HK-2 (cell line): ENCODE results near the gene CENPF.
"Not testable (repeated sequence)": the region's sequence is repeated elsewhere in the genome, so short reads cannot be mapped to it uniquely, and the experiment has no call there.

Source experiments
- DNase-seq: peaks from one replicate; pipeline ENCODE4 v3.0.0-alpha.2; 2018; ENCODE audit not compliant: unreplicated experiment

Gene CENPF

DNA sequence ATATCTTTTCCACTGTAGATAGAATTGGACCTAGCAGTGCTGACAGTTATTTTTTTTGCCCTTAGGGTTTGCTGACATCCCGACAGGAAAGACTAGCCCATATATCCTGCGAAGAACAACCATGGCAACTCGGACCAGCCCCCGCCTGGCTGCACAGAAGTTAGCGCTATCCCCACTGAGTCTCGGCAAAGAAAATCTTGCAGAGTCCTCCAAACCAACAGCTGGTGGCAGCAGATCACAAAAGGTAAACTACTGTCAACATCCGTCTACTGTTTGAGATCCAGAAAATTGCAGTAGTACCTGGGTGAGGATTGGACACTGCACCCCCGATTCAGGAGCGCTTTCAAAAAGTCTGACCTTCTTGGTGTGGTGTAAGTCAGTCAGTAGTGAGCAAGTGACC, 55.8 kb downstream of the CENPF start:
- DNase-seq: peak; percentile 14

DNA sequence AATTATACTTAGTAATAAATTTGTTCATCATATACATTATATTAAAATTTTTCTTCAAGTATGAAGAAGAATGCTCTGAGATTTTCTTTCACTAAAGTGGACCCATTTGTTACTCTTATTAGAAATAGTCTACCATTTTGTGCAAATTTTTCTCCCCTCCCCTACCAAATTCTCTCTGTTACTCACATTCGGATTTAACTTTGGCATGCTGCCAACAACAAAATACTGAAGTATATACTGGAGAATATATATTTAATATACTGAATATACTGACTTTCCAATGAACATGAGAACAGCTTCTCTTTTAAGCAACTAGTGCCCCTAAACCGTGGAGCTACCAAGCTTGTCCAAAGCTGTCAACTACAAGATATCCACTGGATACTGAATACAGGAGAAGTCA, 57.2 kb downstream of the CENPF start:
- no peak for DNase-seq

- no peak for DNase-seq
These were observed 57.9 kb downstream of the CENPF start for GRCh38 chr1:214660900-214661299.

- no peak for DNase-seq
These were observed 59.3 kb downstream of the CENPF start for GRCh38 chr1:214662223-214662785.

DNA sequence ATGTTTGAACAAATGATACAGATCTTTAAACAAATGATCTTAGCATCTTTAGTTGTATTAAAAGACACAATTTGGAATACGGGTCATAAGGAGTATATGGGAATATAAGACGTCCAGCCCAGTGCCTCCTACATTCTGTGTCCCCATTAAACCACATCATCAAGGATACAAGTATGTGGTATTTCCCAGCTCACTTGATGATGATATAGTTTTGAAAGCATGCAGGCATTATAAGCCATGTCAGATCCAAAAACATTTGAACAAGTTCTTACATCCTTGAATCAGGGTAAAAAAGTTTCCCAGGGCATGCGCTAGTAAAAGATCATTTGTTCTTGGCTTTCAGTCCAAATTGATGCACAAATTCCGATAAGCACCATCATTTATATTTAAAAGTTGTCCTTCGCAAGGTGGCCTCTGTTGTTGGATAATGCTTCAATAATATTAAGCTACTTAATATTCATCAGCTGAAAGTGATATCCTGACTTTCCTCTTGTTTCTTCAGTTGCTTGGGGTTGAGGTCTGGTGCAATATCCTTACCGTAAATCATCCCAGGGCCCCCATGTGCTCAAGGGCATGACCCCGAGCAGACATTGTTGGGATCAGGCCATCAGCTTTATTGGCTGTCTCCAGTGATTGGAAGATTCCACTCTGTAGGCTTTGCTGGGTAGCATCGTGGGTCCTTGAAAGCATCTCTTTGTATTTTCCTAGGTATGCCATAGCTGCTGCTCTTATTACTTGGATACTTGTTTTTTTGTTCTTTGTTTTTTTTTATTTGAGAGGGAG, 61.8 kb downstream of the CENPF start:
- DNase-seq: no peak

DNA sequence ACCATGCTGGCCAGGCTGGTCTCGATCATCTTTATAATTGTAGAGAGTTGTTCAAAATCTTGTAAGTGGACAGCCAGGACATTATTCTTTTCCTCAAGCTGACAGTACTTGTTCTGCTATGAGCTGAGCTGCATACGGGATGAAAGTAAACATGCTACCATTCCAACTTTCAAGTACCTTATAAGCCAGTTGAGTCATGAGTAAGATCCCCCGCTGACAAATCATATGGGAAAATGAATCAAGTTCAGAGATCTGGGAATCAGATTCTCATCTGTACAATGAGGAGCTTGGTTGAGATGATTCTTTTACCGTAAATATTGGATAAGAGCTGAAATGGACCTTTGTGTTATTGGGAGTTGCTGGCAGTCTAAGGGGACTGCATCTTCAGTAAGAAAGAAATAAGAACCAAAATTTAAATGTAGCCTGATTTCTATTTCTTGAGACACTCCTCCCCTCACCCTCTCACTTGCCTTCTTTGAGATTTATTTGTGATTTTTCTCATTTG, 62.7 kb downstream of the CENPF start:
- no peak for DNase-seq

GRCh38 chr1:214666674-214667073, 63.7 kb downstream of the CENPF start:
- no peak for DNase-seq

GRCh38 chr1:214670098-214670497, 67.1 kb downstream of the CENPF start:
- DNase-seq: no peak

DNA sequence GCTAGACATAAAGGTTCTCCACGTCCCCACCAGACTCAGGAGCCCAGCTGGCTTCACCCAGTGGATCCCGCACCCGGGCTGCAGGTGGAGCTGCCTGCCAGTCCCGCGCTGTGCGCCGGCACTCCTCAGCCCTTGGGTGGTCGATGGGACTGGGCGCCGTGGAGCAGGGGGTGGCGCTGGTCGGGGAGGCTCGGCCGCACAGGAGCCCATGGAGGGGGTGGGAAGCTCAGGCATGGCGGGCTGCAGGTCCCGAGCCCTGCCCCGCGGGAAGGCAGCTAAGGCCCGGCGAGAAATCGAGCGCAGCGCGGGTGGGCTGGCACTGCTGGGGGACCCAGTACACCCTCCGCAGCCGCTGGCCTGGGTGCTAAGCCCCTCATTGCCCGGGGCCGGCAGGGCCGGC, 70.0 kb downstream of the CENPF start:
- not testable (repeated sequence) for DNase-seq

DNA sequence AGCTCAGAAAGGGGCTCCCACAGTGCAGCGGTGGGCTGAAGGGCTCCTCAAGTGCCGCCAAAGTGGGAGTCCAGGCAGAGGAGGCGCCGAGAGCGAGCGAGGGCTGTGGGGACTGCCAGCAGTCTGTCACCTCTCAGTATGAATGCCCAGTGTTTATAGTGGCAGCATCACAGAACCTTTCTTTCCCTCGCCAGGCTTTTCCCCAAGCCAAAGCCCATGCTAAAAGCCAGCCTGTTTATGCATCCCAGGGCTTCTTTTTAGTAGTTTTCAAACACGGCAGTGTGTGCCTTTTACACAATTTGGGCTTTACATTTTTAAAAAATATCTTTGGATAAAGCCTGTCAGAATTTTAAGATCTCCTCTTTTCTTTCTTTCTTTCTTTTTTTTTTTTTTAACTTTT, 70.6 kb downstream of the CENPF start:
- no peak for DNase-seq

DNA sequence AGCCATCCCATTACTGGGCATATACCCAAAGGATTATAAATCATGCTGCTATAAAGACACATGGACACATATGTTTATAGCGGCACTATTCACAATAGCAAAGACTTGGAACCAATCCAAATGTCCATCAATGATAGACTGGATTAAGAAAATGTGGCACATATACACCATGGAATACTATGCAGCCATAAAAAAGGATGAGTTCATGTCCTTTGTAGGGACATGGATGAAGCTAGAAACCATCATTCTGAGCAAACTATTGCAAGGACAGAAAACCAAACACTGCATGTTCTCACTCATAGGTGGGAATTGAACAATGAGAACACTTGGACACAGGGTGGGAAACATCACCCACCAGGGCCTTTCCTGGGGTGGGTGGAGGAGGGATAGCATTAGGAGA, 72.5 kb downstream of the CENPF start:
- DNase-seq: not testable (repeated sequence)

GRCh38 chr1:214676747-214677146, 73.8 kb downstream of the CENPF start:
- DNase-seq: no peak

GRCh38 chr1:214677945-214678344, 75.0 kb downstream of the CENPF start:
- no peak for DNase-seq

DNA sequence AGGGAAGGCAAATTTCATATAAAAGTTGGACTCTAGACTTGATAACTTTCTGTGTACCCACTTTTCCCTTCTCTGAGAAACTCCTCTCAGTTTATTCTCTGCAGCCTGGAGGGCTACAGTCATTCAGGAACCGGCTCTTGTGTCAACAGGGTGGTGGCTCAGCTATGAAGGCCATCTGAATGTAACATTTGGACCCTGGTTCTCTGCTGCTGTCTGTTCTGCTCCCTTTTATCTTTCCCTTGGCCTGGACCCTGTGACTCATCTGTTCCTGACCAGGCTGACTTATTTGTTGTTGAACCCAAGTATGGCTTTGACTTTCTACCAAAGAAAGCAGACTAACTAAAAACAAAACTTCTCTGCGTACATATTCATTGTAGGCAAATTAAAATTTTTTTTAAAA, 75.4 kb downstream of the CENPF start:
- DNase-seq: no peak

DNA sequence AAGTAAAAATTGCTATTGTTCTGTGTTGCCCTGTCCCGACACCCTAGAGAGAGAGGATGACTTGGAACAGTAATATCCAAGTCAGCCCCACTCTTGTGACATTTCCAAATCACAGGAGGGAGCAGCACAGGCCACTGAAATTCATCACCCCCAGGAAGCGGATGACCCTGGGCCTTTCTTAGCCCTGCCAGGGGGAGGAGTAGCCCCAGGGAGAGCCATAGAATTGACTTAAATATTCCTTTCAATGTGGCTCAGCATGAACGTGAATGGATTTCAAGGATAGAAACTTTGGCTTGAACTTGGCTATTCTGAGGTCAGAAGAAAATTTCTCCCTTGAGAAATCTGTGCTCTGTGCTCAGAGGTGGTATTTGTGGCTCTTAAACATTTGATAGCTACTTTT, 80.6 kb downstream of the CENPF start:
- no peak for DNase-seq

- DNase-seq: no peak
These were observed 82.9 kb downstream of the CENPF start for GRCh38 chr1:214685906-214686305.

DNA sequence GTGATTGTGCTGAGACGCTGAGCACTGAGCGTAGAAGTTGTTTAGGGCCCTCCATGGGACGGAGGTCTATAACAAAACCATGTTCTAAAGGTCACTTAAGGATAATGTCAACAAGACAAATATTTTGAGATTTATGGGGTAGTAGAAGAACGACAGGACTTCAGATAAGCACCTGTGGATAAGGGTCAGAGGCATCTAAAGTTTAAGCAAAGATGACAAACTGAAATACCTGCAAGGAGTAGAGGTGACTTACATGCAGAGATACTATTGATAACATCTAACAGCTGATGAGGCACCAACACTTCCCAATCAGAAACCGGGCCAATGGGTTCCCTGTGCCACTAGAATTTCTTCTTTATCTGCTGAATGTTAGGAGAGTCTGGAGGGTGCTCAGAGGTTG, 83.5 kb downstream of the CENPF start:
- no peak for DNase-seq

GRCh38 chr1:214688891-214689290, 85.9 kb downstream of the CENPF start:
- peak; percentile 75 for DNase-seq

DNA sequence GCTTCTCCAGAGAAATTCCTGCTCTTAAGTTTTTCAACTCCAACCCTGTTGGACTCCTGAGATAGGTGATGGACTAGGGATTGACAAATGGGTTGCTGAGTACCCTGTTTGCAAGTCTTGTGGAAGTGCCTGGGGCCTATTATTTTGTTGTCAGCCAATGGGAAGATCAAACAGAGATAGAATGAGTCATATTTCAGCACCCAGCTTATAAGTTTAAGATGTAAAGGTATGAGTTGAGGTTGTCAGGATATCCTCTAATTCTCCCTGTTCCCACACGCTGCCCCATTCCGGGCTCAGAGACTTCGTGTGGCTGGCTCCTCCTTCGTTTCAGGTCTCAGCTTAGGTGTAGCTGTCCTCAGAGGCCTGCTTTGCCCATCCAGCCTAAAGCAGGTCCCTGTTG, 91.8 kb downstream of the CENPF start:
- DNase-seq: no peak

DNA sequence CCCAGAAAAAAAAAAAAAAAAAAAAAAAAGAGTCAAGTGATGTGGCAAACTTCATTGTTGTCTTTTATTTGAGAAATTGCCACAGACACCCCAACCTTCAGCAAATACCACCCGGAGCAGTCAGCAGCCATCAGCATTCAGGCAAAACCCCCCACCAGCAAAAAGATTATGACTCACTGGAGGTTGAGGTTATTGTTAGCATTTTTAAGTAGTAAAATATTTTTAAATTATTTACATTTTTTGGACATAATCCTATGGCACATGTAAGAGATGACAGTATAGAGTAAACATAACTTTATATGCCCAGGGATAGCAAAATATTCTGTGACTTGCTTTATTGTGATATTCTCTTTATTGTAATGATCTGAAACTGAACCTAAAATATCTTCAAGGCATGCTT, 95.6 kb downstream of the CENPF start:
- DNase-seq: no peak

DNA sequence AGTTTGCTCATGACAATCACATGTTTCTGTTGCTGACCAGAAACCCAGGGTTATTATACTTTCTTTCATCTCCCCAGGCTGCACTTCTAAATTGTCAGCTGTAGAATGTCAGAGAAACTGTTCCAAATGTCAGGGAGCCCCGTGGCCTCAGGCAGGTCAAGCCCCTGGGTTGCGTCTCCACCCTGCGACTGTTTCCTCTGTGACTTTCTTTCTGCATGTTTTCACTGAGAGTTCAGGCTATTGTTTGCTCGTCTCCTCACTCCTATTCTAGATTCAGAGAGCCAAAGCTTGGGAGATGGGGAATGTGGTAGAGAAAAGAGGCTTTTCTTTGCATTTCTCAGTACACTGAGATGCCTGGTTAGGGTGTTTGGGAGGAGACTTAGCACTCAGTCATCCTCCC, 97.4 kb downstream of the CENPF start:
- no peak for DNase-seq

GRCh38 chr1:214702556-214702955, 99.6 kb downstream of the CENPF start:
- DNase-seq: no peak

GRCh38 chr1:214707306-214708087, 104.5 kb downstream of the CENPF start:
- DNase-seq: no peak
